ENCODE data around the gene AURKAIP1.
A peak's percentile ranks its signal among the peaks of the same experiment; 100 is the strongest.

Gene AURKAIP1

DNA sequence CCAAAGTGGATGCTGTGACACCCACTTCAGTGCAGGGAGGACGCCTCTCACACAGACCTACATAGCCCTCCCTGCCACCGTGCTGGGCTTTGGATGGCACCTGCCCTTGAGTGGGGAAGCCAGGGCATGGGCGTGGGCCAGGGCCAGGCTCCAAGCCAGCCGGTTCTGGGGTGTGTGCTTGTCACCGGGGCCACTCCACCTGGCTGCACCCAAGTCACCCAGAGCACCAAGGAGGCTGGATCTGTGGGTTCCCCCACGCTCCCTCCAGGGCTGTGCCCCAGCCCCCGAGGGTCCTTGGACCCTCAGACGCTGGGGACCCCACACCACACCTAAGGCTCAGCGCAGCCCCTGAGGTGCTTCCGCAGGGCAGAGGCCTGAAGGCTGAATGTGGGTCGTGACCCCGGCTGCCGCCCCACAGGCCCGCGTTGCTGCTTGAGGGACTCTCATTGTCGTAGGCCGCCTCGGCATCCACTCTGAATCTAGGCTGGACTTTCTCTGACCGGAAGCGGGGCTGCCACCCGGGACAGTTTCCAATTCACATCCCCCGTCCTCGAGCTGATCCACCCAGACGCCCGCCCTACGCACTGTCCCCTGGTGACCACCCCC, 18.1 kb downstream of the AURKAIP1 start:
- peak overlapping the region; percentile 81 to 95 for H3K27ac ChIP-seq
- no peak for DNase-seq (ENCODE audit: low spot score)
- no peak for TF ChIP-seq CTCF (IDR thresholded peaks at IDR 0.05)
- H3K4me3 ChIP-seq: peak overlapping the region; percentile 78

GRCh38 chr1:1356166-1356795, 18.7 kb downstream of the AURKAIP1 start:
- Histone ChIP-seq H3K4me3 (peak overlapping the region; percentile 78), H3K27ac (peak overlapping the region; percentile 81 to 95)
- no peak for TF ChIP-seq CTCF (IDR thresholded peaks at IDR 0.05)
- DNase-seq (ENCODE audit: low spot score): no peak

DNA sequence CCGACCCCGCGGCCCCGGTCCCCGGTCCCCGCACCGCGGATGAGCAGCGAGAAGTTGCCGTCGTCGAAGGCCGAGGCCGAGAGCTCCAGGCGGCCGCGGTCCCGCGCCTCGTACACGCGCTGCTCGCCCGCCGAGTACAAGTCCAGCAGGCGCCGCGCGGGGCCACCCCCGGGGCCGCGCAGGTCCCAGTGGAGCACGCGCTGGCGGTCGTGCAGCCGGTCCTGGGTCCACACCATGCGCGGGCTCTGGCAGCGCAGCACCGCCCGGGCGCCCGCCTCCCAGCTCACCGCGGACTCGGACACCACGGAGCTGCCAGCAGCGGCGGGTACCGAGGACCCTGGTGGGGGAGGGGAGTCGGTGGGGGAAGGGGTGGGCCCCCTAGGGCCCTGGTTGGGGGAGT, 19.6 kb downstream of the AURKAIP1 start:
- DNase-seq (ENCODE audit: low spot score): no peak
- no peak for TF ChIP-seq CTCF (IDR thresholded peaks at IDR 0.05)
- Histone ChIP-seq H3K27ac (peak overlapping the region; percentile 81 to 95), H3K4me3 (peak overlapping the region; percentile 78)

DNA sequence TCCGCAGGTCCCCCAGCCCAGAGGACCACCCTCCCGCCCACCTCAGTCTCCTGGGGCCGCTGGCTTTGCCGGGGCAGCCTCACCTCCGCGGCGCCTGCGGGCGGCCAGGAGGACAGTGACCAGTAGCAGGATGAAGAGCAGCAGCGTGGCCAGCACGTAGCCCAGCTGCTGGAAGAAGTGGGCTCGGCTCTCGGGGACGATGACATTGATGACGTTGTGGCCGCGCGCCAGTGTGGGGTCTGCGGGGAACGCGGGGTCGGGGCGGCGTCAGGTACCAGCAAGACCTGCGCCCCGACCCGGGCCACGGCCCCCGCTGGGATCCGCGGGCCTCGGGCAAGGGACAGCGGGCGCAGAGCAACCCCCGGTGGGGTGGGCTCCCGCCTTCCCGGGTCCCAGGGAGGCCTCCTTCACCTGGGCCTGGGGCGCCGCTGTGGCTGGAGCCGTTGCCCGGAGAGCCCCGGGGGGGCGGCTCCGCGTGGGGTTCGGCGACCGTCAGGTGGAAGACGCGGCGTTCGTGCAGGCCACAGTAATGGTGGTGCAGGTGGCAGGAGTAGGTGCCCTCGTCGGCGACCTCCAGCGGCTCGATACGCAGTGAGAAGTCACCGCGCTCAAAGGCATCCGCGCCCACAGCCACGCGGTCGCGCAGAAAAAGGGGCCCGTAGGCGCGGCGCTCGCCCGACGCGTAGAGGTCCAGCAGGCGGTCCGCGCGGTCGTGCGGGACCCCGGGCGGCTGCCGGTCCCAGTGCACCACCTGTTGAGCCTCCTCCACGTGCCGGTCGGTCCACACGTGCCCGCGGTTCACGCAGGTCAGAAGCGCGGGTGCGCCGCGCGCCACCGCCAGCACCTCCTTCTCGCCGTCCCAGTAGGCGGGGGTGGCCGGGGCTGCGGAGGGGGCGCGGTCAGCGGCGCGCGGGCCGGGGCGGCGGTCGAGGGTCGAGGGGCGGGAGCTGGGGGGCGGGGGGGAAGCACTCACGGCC, 20.4 kb downstream of the AURKAIP1 start:
- DNase-seq (ENCODE audit: low spot score): no peak
- TF ChIP-seq CTCF (IDR thresholded peaks at IDR 0.05): no peak
- Histone ChIP-seq H3K27ac (peak overlapping the region in 1 of 2 donors; percentile 95), H3K4me3 (peak overlapping the region; percentile 78)

DNA sequence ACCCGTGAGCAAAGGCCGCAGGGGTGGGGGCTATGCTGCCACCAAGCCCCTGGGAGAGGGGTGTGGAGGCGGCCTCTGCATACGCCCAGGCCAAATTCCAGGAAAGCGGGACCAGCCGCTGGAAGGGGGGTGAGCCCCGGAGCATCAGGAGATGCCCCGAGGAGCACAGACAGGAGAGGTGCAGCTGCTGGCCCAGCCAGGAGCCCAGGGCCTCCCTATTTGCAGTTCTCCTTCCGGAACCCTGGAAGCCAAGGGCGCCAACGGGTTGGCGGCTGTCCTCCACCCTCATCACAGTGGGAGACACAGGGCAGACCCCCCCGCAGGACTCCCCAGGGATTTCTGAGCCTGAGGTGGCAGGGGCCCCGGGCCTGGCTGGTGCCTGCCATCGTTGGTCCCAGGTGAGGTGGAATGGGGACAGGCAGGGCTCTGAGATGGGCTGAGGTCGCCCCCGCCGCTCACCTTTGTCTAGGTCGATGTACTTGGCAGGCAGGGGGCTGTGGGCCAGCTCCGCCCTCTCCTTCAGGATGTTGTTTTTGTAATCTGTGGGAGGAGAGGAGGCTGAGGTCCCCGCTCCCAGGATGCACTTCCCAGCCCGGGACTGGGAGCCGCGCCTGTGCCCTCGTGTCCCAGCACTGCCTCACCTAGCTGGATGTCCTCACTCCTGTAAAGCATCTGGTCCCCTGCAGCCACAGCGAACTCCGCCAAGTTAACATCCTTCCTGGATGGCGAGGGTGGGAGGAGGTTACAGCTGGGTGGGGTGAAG, 21.4 kb downstream of the AURKAIP1 start:
- DNase-seq (ENCODE audit: low spot score): no peak
- Histone ChIP-seq H3K27ac (peak overlapping the region in 1 of 2 donors; percentile 71), H3K4me3 (no peak overlapping the region)
- no peak for TF ChIP-seq CTCF (IDR thresholded peaks at IDR 0.05)

- H3K4me3 ChIP-seq: no peak overlapping the region
- TF ChIP-seq CTCF (IDR thresholded peaks at IDR 0.05): no peak
- DNase-seq (ENCODE audit: low spot score): no peak
- H3K27ac ChIP-seq: peak overlapping the region in 1 of 2 donors; percentile 71
Measured at GRCh38 chr1:1352786-1353388, 22.1 kb downstream of the AURKAIP1 start.

All from coronary artery (tissue), 2 donors.